CD14-positive monocyte (primary cell): ENCODE measurements around the gene CACNA1C. TPM values are rescaled to one million over a fixed set of nuclear protein-coding genes. Genes with fewer than 3 reads are reported as not detected.
A peak's percentile ranks its signal among the peaks of the same experiment; 100 is the strongest.

Experiments used
- DNase-seq, 3 donors: peaks; one replicate each; pipeline ENCODE4 v3.0.0-alpha.2; 2011 to 2022
- H2AFZ ChIP-seq: 2 replicates; pipeline ENCODE4 v1.6.0; 2012; ENCODE audit warnings: mild to moderate bottlenecking, low read depth, low read length, inconsistent platforms; ENCODE audit not compliant: insufficient read depth, poor library complexity, severe bottlenecking
- H3K27ac ChIP-seq, 2 donors: 1 replicate in 1 of 2; 2 replicates in 1 of 2; pipeline ENCODE4 v1.5.1; 2012 to 2013; ENCODE audit warnings: low read length in 2 of 2, control low read depth in 1 of 2, inconsistent platforms in 1 of 2, low read depth in 1 of 2, mild to moderate bottlenecking in 1 of 2
- H3K27me3 ChIP-seq, 2 donors: one replicate each; pipeline versions ENCODE4 v1.6.0 to v1.6.1; 2011 to 2013; ENCODE audit warnings: low read length in 2 of 2; ENCODE audit not compliant: control insufficient read depth in 2 of 2, insufficient read depth in 2 of 2
- H3K36me3 ChIP-seq, 2 donors: replicated peaks in 1 of 2; 1 replicate in 1 of 2; 2 replicates in 1 of 2; pipeline versions ENCODE4 v1.5.1 to v1.6.1; 2012 to 2013; ENCODE audit warnings: low read length in 2 of 2, control low read depth in 1 of 2, inconsistent platforms in 1 of 2, mild to moderate bottlenecking in 1 of 2; ENCODE audit not compliant: insufficient read depth in 2 of 2, control insufficient read depth in 1 of 2
- H3K4me1 ChIP-seq, 2 donors: 1 replicate in 1 of 2; 2 replicates in 1 of 2; pipeline versions ENCODE4 v1.5.1 to v1.6.1; 2012 to 2013; ENCODE audit warnings: low read length in 2 of 2, control low read depth in 1 of 2, inconsistent platforms in 1 of 2, mild to moderate bottlenecking in 1 of 2, moderate library complexity in 1 of 2; ENCODE audit not compliant: insufficient read depth in 2 of 2, control insufficient read depth in 1 of 2
- H3K4me2 ChIP-seq: replicated peaks from 2 replicates; pipeline ENCODE3; 2012; ENCODE audit warnings: low read length, moderate library complexity, mild to moderate bottlenecking; ENCODE audit not compliant: poor library complexity, severe bottlenecking; ENCODE audit errors: extremely low read depth
- H3K4me3 ChIP-seq, 3 experiments: fragments of 200-600 bp in 1 of 3; sonication (generic) in 1 of 3; replicated peaks in 1 of 3; 1 replicate in 2 of 3; 2 replicates in 1 of 3; pipeline ENCODE4 v1.5.1; 2011 to 2013; ENCODE audit warnings: low read length in 3 of 3, mild to moderate bottlenecking in 3 of 3, control low read depth in 2 of 3, low read depth in 2 of 3, inconsistent platforms in 1 of 3, moderate library complexity in 1 of 3
- H3K79me2 ChIP-seq: 2 replicates; pipeline ENCODE4 v1.6.0; 2012; ENCODE audit warnings: mild to moderate bottlenecking, control low read depth, inconsistent platforms, low read length, moderate library complexity; ENCODE audit not compliant: insufficient read depth
- H3K9ac ChIP-seq: 2 replicates; pipeline ENCODE4 v1.6.0; 2017; ENCODE audit warnings: low read length, mild to moderate bottlenecking; ENCODE audit not compliant: insufficient read depth, poor library complexity, severe bottlenecking
- H3K9me3 ChIP-seq, 2 donors: replicated peaks in 1 of 2; 1 replicate in 1 of 2; 2 replicates in 1 of 2; pipeline versions ENCODE4 v1.5.1 to v1.6.1; 2012 to 2013; ENCODE audit warnings: low read length in 2 of 2, control low read depth in 1 of 2; ENCODE audit not compliant: control insufficient read depth in 1 of 2, insufficient read depth in 1 of 2
- H4K20me1 ChIP-seq: 2 replicates; pipeline ENCODE4 v1.6.0; 2012; ENCODE audit warnings: mild to moderate bottlenecking, low read length, control low read depth, moderate library complexity; ENCODE audit not compliant: insufficient read depth
- H3K27ac Mint-ChIP-seq, 7 donors: one replicate each; pipeline ENCODE4 v1.8.0; 2020; ENCODE audit warnings: mild to moderate bottlenecking in 7 of 7, mixed read lengths in 7 of 7, moderate library complexity in 6 of 7, inconsistent platforms in 2 of 7
- H3K27me3 Mint-ChIP-seq, 3 donors: one replicate each; pipeline ENCODE4 v1.8.0; 2021 to 2022; ENCODE audit warnings: low read depth in 3 of 3, mild to moderate bottlenecking in 3 of 3, mixed read lengths in 3 of 3, moderate library complexity in 3 of 3, inconsistent platforms in 1 of 3
- H3K36me3 Mint-ChIP-seq, 2 donors: one replicate each; pipeline ENCODE4 v1.8.0; 2020; ENCODE audit warnings: mixed read lengths in 2 of 2, inconsistent platforms in 1 of 2, mild to moderate bottlenecking in 1 of 2
- H3K4me1 Mint-ChIP-seq: one replicate; pipeline ENCODE4 v1.8.0; 2020; ENCODE audit warnings: mild to moderate bottlenecking, mixed read lengths
- H3K4me3 Mint-ChIP-seq, 2 donors: one replicate each; pipeline ENCODE4 v1.8.0; 2020; ENCODE audit warnings: mild to moderate bottlenecking in 2 of 2, mixed read lengths in 2 of 2, moderate library complexity in 1 of 2
- H3K9me3 Mint-ChIP-seq, 7 donors: one replicate each; pipeline ENCODE4 v1.8.0; 2020 to 2022; ENCODE audit warnings: mixed read lengths in 7 of 7, mild to moderate bottlenecking in 6 of 7, moderate library complexity in 6 of 7, inconsistent platforms in 2 of 7
- CTCF ChIP-seq: fragments of 200-600 bp; IDR thresholded peaks from one replicate; pipeline ENCODE4 v1.8.0; 2022; ENCODE audit warnings: antibody characterized with exemption, mild to moderate bottlenecking
- WGBS: methylation state at CpG from one replicate; pipeline ENCODE4 v1.1.5; 2013; ENCODE audit warnings: missing lambda C conversion rate; ENCODE audit not compliant: insufficient coverage; 5-methylcytosine and 5-hydroxymethylcytosine counted together
- intact Hi-C, 2 donors: fragments of 100-400 bp; cut with micrococcal nuclease; formaldehyde crosslinking; loops; one replicate each; pipeline versions ENCODE4 v1.15.0 to v1.15.1; 2023
- polyA plus RNA-seq, 3 donors: library from polyadenylated mRNA; depleted of rRNA in 1 of 3; unstranded in 2 of 3; stranded (reverse) in 1 of 3; fragments of 300-500 nt in 2 of 3; fragments of >200 nt in 1 of 3; fragmentation: Illumina TruSeq in 2 of 3; gene quantifications; 1 replicate in 2 of 3; 2 replicates in 1 of 3; pipeline ENCODE4 v1.2.3, GENCODE V29; 2012 to 2021

Gene CACNA1C
- polyA plus RNA-seq, 3 donors: not detected

GRCh38 chr12:2095878-2096277 lies 43.1 kb downstream of the CACNA1C start:
- H3K4me3 Mint-ChIP-seq: no peak overlapping the region
- H3K9me3 Mint-ChIP-seq: peaks cover 0 to 3% (median 0%) of the 10 kb centered on the region in 7 donors
- no peaks in the 10 kb centered on the region for H4K20me1 ChIP-seq
- H3K27ac ChIP-seq: no peak overlapping the region
- H3K79me2 ChIP-seq: no peaks in the 10 kb centered on the region
- H3K27me3 Mint-ChIP-seq: peaks cover 0 to 6% (median 2%) of the 10 kb centered on the region in 3 donors
- no CpG with 5 or more reads among the region's 5 CpGs for WGBS
- H3K9me3 ChIP-seq: no peaks in the 10 kb centered on the region
- peaks cover 7 to 10% of the 10 kb centered on the region in 2 donors for H3K4me1 ChIP-seq
- peaks cover 13% of the 10 kb centered on the region for H3K4me1 Mint-ChIP-seq
- no peak overlapping the region for H3K27ac Mint-ChIP-seq
- TF ChIP-seq CTCF: no peak
- no peak overlapping the region for H3K4me2 ChIP-seq
- H3K9ac ChIP-seq: no peak overlapping the region
- DNase-seq: no peak
- no peak overlapping the region for H3K4me3 ChIP-seq
- H2AFZ ChIP-seq: no peak overlapping the region
- no peaks in the 10 kb centered on the region for H3K36me3 Mint-ChIP-seq
- intact Hi-C loops: no loop called here
- no peaks in the 10 kb centered on the region for H3K27me3 ChIP-seq
- no peaks in the 10 kb centered on the region for H3K36me3 ChIP-seq

- H2AFZ ChIP-seq: no peak overlapping the region
- no peaks in the 10 kb centered on the region for H3K79me2 ChIP-seq
- no peak overlapping the region for H3K4me3 ChIP-seq
- intact Hi-C loops: no loop called here
- H3K27me3 ChIP-seq: no peaks in the 10 kb centered on the region
- H3K36me3 ChIP-seq: no peaks in the 10 kb centered on the region
- Mint-ChIP-seq H3K27ac (peak overlapping the region in 1 of 7 donors; percentile 34), H3K9me3 (peaks cover 0 to 3% (median 0%) of the 10 kb centered on the region in 7 donors), H3K36me3 (no peaks in the 10 kb centered on the region), H3K4me3 (no peak overlapping the region), H3K4me1 (peaks cover 13% of the 10 kb centered on the region), H3K27me3 (peaks cover 0 to 7% (median 2%) of the 10 kb centered on the region in 3 donors)
- H3K27ac ChIP-seq: no peak overlapping the region
- DNase-seq: no peak
- peaks cover 7 to 10% of the 10 kb centered on the region in 2 donors for H3K4me1 ChIP-seq
- no peaks in the 10 kb centered on the region for H4K20me1 ChIP-seq
- no peaks in the 10 kb centered on the region for H3K9me3 ChIP-seq
- no peak for TF ChIP-seq CTCF
- no peak overlapping the region for H3K4me2 ChIP-seq
- H3K9ac ChIP-seq: no peak overlapping the region
- WGBS: 85% methylated on average over 7 of the region's 7 CpGs
Measured at GRCh38 chr12:2097617-2098016, 44.8 kb downstream of the CACNA1C start.
